ENCODE measurements around the gene CCDC57.

The CCDC57 gene

GRCh38 chr17:82088838-82089722 lies 123.6 kb downstream of the CCDC57 start:
- DNase-seq: no peak

- no peak for DNase-seq
Observed at GRCh38 chr17:82087961-82088837, 124.4 kb downstream of the CCDC57 start.

GRCh38 chr17:82086941-82087906 lies 125.4 kb downstream of the CCDC57 start:
- DNase-seq: no peak

- DNase-seq: no peak
Observed at GRCh38 chr17:82085931-82086764, 126.5 kb downstream of the CCDC57 start.

GRCh38 chr17:82085031-82085861 lies 127.4 kb downstream of the CCDC57 start:
- no peak for DNase-seq

- no peak for DNase-seq
Observed at GRCh38 chr17:82084373-82085030, 128.1 kb downstream of the CCDC57 start.

- DNase-seq: no peak
Observed at GRCh38 chr17:82083533-82084359, 128.9 kb downstream of the CCDC57 start.

- no peak for DNase-seq
Observed at GRCh38 chr17:82083009-82083408, 129.6 kb downstream of the CCDC57 start.

GRCh38 chr17:82082456-82082855 lies 130.2 kb downstream of the CCDC57 start:
- DNase-seq: no peak

GRCh38 chr17:82081966-82082365 lies 130.7 kb downstream of the CCDC57 start:
- no peak for DNase-seq

GRCh38 chr17:82081546-82081945 lies 131.1 kb downstream of the CCDC57 start:
- DNase-seq: no peak

GRCh38 chr17:82080789-82081464 lies 131.7 kb downstream of the CCDC57 start:
- no peak for DNase-seq

- peak in 1 of 2 experiments; percentile 43 for DNase-seq
Observed at GRCh38 chr17:82080048-82080788, 132.4 kb downstream of the CCDC57 start.

GRCh38 chr17:82079001-82079677 lies 133.5 kb downstream of the CCDC57 start:
- no peak for DNase-seq

- no peak for DNase-seq
Observed at GRCh38 chr17:82078433-82078832, 134.2 kb downstream of the CCDC57 start.

GRCh38 chr17:82077617-82078358 lies 134.9 kb downstream of the CCDC57 start:
- no peak for DNase-seq

Data from NCI-H524 (cell line).